Neuron (in vitro differentiated cells): Measurements from ENCODE around the gene HEPHL1.
"Not testable (repeated sequence)": the region's sequence is repeated elsewhere in the genome, so short reads cannot be mapped to it uniquely, and the experiment has no call there.

ENCODE experiments used
- H2AFZ ChIP-seq: one replicate; pipeline ENCODE4 v1.6.1; 2013; ENCODE audit warnings: low read depth, mild to moderate bottlenecking, inconsistent platforms, low read length, moderate library complexity
- H3K27me3 ChIP-seq: one replicate; pipeline ENCODE4 v1.6.1; 2013; ENCODE audit warnings: low read length; ENCODE audit not compliant: insufficient read depth
- H3K36me3 ChIP-seq: one replicate; pipeline ENCODE4 v1.6.1; 2013; ENCODE audit warnings: low read length; ENCODE audit not compliant: insufficient read depth
- H3K4me1 ChIP-seq: one replicate; pipeline ENCODE4 v1.6.1; 2013; ENCODE audit warnings: low read length; ENCODE audit not compliant: insufficient read depth
- H3K4me3 ChIP-seq: 2 replicates; pipeline ENCODE4 v1.5.1; 2013; ENCODE audit warnings: mild to moderate bottlenecking, low read length, moderate library complexity
- H3K9me3 ChIP-seq: one replicate; pipeline ENCODE4 v1.6.1; 2013; ENCODE audit warnings: low read length

HEPHL1 gene

GRCh38 chr11:94020777-94021481 is at the start of gene HEPHL1:
TSS of gene HEPHL1 (plus strand) at chr11:94021354. CDS start at chr11:94021369, 15 bp downstream.
- H3K4me3 ChIP-seq, result no peak within 1 kb of the TSS
- no peaks in the 10 kb centered on the region for H3K4me1 ChIP-seq
- H3K27me3 ChIP-seq, result no peaks in the 10 kb centered on the region
- no peaks in the 10 kb centered on the region for H3K36me3 ChIP-seq
- no peak within 1 kb of the TSS for H2AFZ ChIP-seq
- no peaks in the 10 kb centered on the region for H3K9me3 ChIP-seq

GRCh38 chr11:93972790-93973189 is 48.4 kb upstream of the HEPHL1 start:
- Histone ChIP-seq H3K36me3 (no peaks in the 10 kb centered on the region), H3K4me3 (no peak overlapping the region), H3K9me3 (no peaks in the 10 kb centered on the region), H3K27me3 (no peaks in the 10 kb centered on the region), H3K4me1 (no peaks in the 10 kb centered on the region), H2AFZ (no peak overlapping the region)

GRCh38 chr11:93973322-93974051 is 47.7 kb upstream of the HEPHL1 start:
- not testable (repeated sequence) for H3K27me3 ChIP-seq, H3K4me3 ChIP-seq, H2AFZ ChIP-seq, H3K36me3 ChIP-seq, H3K4me1 ChIP-seq, H3K9me3 ChIP-seq

- H3K4me1 ChIP-seq, result no peaks in the 10 kb centered on the region
Measured at GRCh38 chr11:93974759-93975158, 46.4 kb upstream of the HEPHL1 start.

GRCh38 chr11:93976577-93977254 is 44.4 kb upstream of the HEPHL1 start:
- H3K4me1 ChIP-seq, H3K9me3 ChIP-seq: not testable (repeated sequence)

More at GRCh38 chr11:93974759-93975158, 46.4 kb upstream of the HEPHL1 start:
- H3K36me3 ChIP-seq, result no peaks in the 10 kb centered on the region
- no peak overlapping the region for H3K4me3 ChIP-seq
- no peak overlapping the region for H2AFZ ChIP-seq
- H3K27me3 ChIP-seq, result no peaks in the 10 kb centered on the region
- no peaks in the 10 kb centered on the region for H3K9me3 ChIP-seq

DNA sequence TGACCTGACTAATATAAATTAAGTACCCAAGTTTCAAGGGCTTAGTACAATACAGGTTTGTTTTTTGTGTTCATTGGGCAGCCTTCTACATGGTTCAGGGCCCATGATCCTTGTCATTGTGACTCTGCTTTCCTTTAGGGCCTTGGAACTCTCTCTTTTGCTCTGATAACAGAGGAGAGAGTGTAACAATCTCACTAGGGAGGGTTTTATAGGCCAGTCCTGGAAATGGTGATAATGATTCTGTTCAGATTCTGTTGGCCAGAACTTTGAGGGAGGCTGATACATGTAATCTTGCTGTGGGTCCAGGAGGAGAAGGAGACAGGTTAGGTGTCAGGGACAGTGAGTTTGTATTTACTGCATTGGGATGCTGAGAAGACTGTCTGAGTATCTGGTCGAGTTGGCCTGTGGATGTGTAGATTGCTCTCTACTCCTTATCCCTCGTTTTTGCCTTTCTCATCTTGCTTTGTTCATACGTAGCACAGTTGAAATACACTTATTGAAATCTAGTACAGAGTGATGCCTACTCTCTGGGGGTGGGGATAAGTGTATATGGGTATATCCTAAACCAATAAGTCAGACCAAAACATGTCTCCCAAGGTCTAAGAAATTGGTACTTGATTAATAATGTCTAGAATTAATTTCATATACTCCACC is 37.5 kb upstream of the HEPHL1 start:
- H3K27me3 ChIP-seq, result no peaks in the 10 kb centered on the region
- no peak overlapping the region for H2AFZ ChIP-seq
- no peaks in the 10 kb centered on the region for H3K36me3 ChIP-seq
- H3K4me1 ChIP-seq, result no peaks in the 10 kb centered on the region
- H3K9me3 ChIP-seq, result no peaks in the 10 kb centered on the region
- no peak overlapping the region for H3K4me3 ChIP-seq

More at GRCh38 chr11:93976577-93977254, 44.4 kb upstream of the HEPHL1 start:
- H3K27me3 ChIP-seq, H3K4me3 ChIP-seq, H3K36me3 ChIP-seq, H2AFZ ChIP-seq: not testable (repeated sequence)

DNA sequence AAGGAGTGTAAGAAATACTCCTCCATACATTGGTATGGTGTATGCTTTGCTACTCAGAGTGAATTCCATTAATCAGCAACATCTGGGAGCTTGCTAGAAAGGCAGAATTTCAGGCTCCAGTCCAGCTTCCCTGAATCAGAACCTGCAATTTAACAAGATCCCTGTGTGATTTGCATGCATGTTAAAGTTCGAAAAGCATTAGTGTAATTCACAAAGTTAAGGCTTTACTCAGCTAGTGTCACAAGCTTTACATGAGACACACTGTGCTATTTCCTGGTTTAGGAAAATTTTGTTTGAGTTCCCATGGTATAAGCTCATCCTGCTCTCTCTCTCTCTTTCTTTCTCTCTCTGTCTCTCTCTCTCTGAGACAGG is 37.0 kb upstream of the HEPHL1 start:
- no peaks in the 10 kb centered on the region for H3K36me3 ChIP-seq
- H3K27me3 ChIP-seq, result no peaks in the 10 kb centered on the region
- no peak overlapping the region for H2AFZ ChIP-seq
- H3K4me3 ChIP-seq, result no peak overlapping the region
- no peaks in the 10 kb centered on the region for H3K4me1 ChIP-seq
- H3K9me3 ChIP-seq, result no peaks in the 10 kb centered on the region

- Histone ChIP-seq H3K4me1 (no peaks in the 10 kb centered on the region), H3K4me3 (no peak overlapping the region), H3K27me3 (no peaks in the 10 kb centered on the region), H2AFZ (no peak overlapping the region), H3K36me3 (no peaks in the 10 kb centered on the region), H3K9me3 (no peaks in the 10 kb centered on the region)
Measured at GRCh38 chr11:93984936-93985335, 36.2 kb upstream of the HEPHL1 start.

GRCh38 chr11:93986716-93987115 is 34.4 kb upstream of the HEPHL1 start:
- Histone ChIP-seq H3K27me3 (no peaks in the 10 kb centered on the region), H3K4me3 (no peak overlapping the region), H2AFZ (no peak overlapping the region), H3K4me1 (no peaks in the 10 kb centered on the region), H3K9me3 (no peaks in the 10 kb centered on the region), H3K36me3 (no peaks in the 10 kb centered on the region)

- H3K9me3 ChIP-seq, result no peaks in the 10 kb centered on the region
- no peak overlapping the region for H2AFZ ChIP-seq
- H3K36me3 ChIP-seq, result no peaks in the 10 kb centered on the region
- H3K4me1 ChIP-seq, result no peaks in the 10 kb centered on the region
- no peak overlapping the region for H3K4me3 ChIP-seq
- no peaks in the 10 kb centered on the region for H3K27me3 ChIP-seq
Measured at GRCh38 chr11:93988455-93988854, 32.7 kb upstream of the HEPHL1 start.

- Histone ChIP-seq H3K4me1 (no peaks in the 10 kb centered on the region), H3K9me3 (no peaks in the 10 kb centered on the region), H3K36me3 (no peaks in the 10 kb centered on the region), H3K4me3 (no peak overlapping the region), H3K27me3 (no peaks in the 10 kb centered on the region), H2AFZ (no peak overlapping the region)
Measured at GRCh38 chr11:93988912-93989311, 32.2 kb upstream of the HEPHL1 start.

- Histone ChIP-seq H3K4me1 (no peaks in the 10 kb centered on the region), H2AFZ (no peak overlapping the region), H3K27me3 (no peaks in the 10 kb centered on the region), H3K4me3 (no peak overlapping the region), H3K36me3 (no peaks in the 10 kb centered on the region), H3K9me3 (no peaks in the 10 kb centered on the region)
Measured at GRCh38 chr11:93993747-93994146, 27.4 kb upstream of the HEPHL1 start.

GRCh38 chr11:93997741-93998140 is 23.4 kb upstream of the HEPHL1 start:
- Histone ChIP-seq H3K4me1 (no peaks in the 10 kb centered on the region), H3K27me3 (no peaks in the 10 kb centered on the region), H3K36me3 (no peaks in the 10 kb centered on the region), H3K9me3 (no peaks in the 10 kb centered on the region), H3K4me3 (no peak overlapping the region), H2AFZ (no peak overlapping the region)
